GM12878 (cell line): ENCODE results near the gene ARHGAP12. TPM values are rescaled to one million over a fixed set of nuclear protein-coding genes. Genes with fewer than 3 reads are reported as not detected.

ENCODE experiments used
- ATAC-seq: fragments of 200-7000 bp; cut with Tn5 transposase; 3 replicates; pipeline ENCODE4 v1.9.1; 2020; ENCODE audit warnings: mild to moderate bottlenecking, moderate library complexity
- BruUV-seq: library from RNA; stranded (reverse); fragments of 400-500 nt; replicated peaks from 2 replicates; lab custom pipeline; 2021; lab: Mats Ljungman, UMichigan
- CTCF ChIA-PET: fragments of 300-600 bp; sonication (Branson Sonifier 250); formaldehyde crosslinking; extraction: SDS; loops from one replicate; lab custom pipeline; 2021; ENCODE audit warnings: inconsistent platforms; lab: Yijun Ruan, JAX
- POLR2A ChIA-PET: fragments of 350-600 bp; formaldehyde crosslinking; extraction: SDS; loops from one replicate; lab custom pipeline; 2021; ENCODE audit warnings: inconsistent platforms; lab: Charles Lee
- RAD21 ChIA-PET: fragments of 300-600 bp; sonication (Branson Sonifier 250); formaldehyde crosslinking; loops from one replicate; lab custom pipeline; 2023; ENCODE audit warnings: antibody characterized with exemption; ENCODE audit not compliant: unreplicated experiment; lab: Charles Lee
- SMC1A ChIA-PET: fragments of 300-600 bp; sonication (Branson Sonifier 250); formaldehyde crosslinking; loops from one replicate; lab custom pipeline; 2023; ENCODE audit not compliant: unreplicated experiment, uncharacterized antibody; lab: Charles Lee
- DNase-seq: peaks from one replicate; pipeline ENCODE4 v3.0.0-alpha.2; 2011; ENCODE audit warnings: low read depth, low spot score
- FAIRE-seq: peaks from 3 replicates; lab custom pipeline; 2011; peaks lifted over from hg19 to GRCh38; lab: Jason Lieb, UNC
- H2AFZ ChIP-seq: 2 replicates; pipeline ENCODE4 v1.6.0; 2011; ENCODE audit warnings: low read depth, low read length, control low read depth; ENCODE audit not compliant: control insufficient read depth
- H3K27ac ChIP-seq: 2 replicates; pipeline ENCODE4 v1.5.1; 2011; ENCODE audit warnings: control low read depth; ENCODE audit not compliant: control insufficient read depth, insufficient read depth
- H3K27me3 ChIP-seq, 2 experiments: replicated peaks in 1 of 2; 2 replicates each; pipeline versions ENCODE4 v1.6.0 to v1.6.1; 2011; ENCODE audit warnings: low read length in 1 of 2; ENCODE audit not compliant: control insufficient read depth in 2 of 2, insufficient read depth in 2 of 2
- H3K36me3 ChIP-seq, 2 experiments: 2 replicates each; pipeline ENCODE4 v1.5.1; 2011; ENCODE audit warnings: low read length in 1 of 2; ENCODE audit not compliant: control insufficient read depth in 2 of 2, insufficient read depth in 2 of 2
- H3K4me1 ChIP-seq: 2 replicates; pipeline ENCODE4 v1.6.1; 2011; ENCODE audit warnings: mild to moderate bottlenecking, low read length, moderate library complexity, mixed read lengths; ENCODE audit not compliant: control insufficient read depth, insufficient read depth
- H3K4me2 ChIP-seq: 2 replicates; pipeline ENCODE4 v1.6.0; 2011; ENCODE audit warnings: control low read depth; ENCODE audit not compliant: control insufficient read depth, insufficient read depth
- H3K4me3 ChIP-seq: fragments of 200-600 bp; sonication (generic); 2 replicates; pipeline ENCODE4 v1.5.1; 2016
- H3K79me2 ChIP-seq: 2 replicates; pipeline ENCODE4 v1.6.0; 2011; ENCODE audit warnings: low read length; ENCODE audit not compliant: control insufficient read depth, insufficient read depth
- H3K9ac ChIP-seq: 2 replicates; pipeline ENCODE4 v1.8.0; 2011; ENCODE audit warnings: low read length, control low read depth, mixed read lengths; ENCODE audit not compliant: control insufficient read depth, insufficient read depth
- H3K9me3 ChIP-seq: replicated peaks from 3 replicates; pipeline ENCODE4 v1.5.1; 2011; ENCODE audit warnings: mild to moderate bottlenecking, low read length; ENCODE audit not compliant: control insufficient read depth, insufficient read depth
- H4K20me1 ChIP-seq: 2 replicates; pipeline ENCODE4 v1.6.0; 2011; ENCODE audit not compliant: control insufficient read depth, insufficient read depth
- ETV6 ChIP-seq, 2 experiments: fragments of 450-650 bp in 1 of 2; IDR thresholded peaks in 1 of 2; conservative IDR thresholded peaks in 1 of 2; 2 replicates each; pipeline ENCODE4 v1.6.1; 2014; ENCODE audit warnings: antibody characterized with exemption in 1 of 2, borderline replicate concordance in 1 of 2, low read depth in 1 of 2, mild to moderate bottlenecking in 1 of 2, moderate library complexity in 1 of 2
- FOS ChIP-seq: IDR thresholded peaks from 3 replicates; pipeline ENCODE4 v1.6.1; 2011; ENCODE audit warnings: borderline replicate concordance; ENCODE audit not compliant: insufficient read length; ENCODE audit errors: extremely low read depth
- SMAD1 ChIP-seq: fragments of 450-650 bp; IDR thresholded peaks from 2 replicates; pipeline ENCODE4 v1.6.1; 2018; ENCODE audit warnings: mild to moderate bottlenecking, low read depth; ENCODE audit not compliant: partially characterized antibody
- WRNIP1 ChIP-seq: IDR thresholded peaks from 2 replicates; pipeline ENCODE4 v1.6.1; 2011; ENCODE audit warnings: low read depth, low read length, improper control_type of control experiment, borderline replicate concordance
- YY1 ChIP-seq: IDR thresholded peaks from 2 replicates; pipeline ENCODE4 v1.6.1; 2011; ENCODE audit warnings: low read depth, mild to moderate bottlenecking, low read length
- ZNF592 ChIP-seq: fragments of 450-650 bp; IDR thresholded peaks from 2 replicates; pipeline ENCODE4 v1.6.1; 2017; ENCODE audit warnings: mild to moderate bottlenecking, moderate library complexity
- WGBS: methylation state at CpG from one replicate; pipeline ENCODE4 v1.1.6; 2016; ENCODE audit warnings: low lambda C conversion rate; ENCODE audit not compliant: insufficient replicate concordance, insufficient coverage; ENCODE audit errors: missing lambda C conversion rate; 5-methylcytosine and 5-hydroxymethylcytosine counted together
- in situ Hi-C: fragments of 300-500 bp; cut with MboI; formaldehyde crosslinking; loops from 9 replicates; pipeline ENCODE4 v1.14.3; 2018; ENCODE audit warnings: mixed read lengths
- intact Hi-C: fragments of 100-400 bp; cut with micrococcal nuclease; formaldehyde crosslinking; loops from one replicate; pipeline ENCODE4 v1.14.2; 2022; ENCODE audit not compliant: unreplicated experiment
- polyA plus RNA-seq, 11 experiments: library from polyadenylated mRNA; depleted of rRNA in 4 of 11; unstranded in 6 of 11; stranded (reverse) in 5 of 11; fragments of >200 nt; fragmentation: Nextera tagmentation in 4 of 11; fragmentation: Illumina TruSeq in 1 of 11; extraction: Ambion mirVana in 4 of 11; extraction: Trizol in 1 of 11; gene quantifications; 1 replicate in 1 of 11; 2 replicates in 10 of 11; pipeline versions ENCODE4 v1.2.1 to v1.2.3, GENCODE V29; 2011 to 2016; ENCODE audit warnings: inconsistent platforms in 2 of 11, missing spikeins in 2 of 11, low read depth in 1 of 11
- total RNA-seq, 4 experiments: library from RNA; depleted of rRNA in 3 of 4; stranded (reverse); fragments of >200 nt in 3 of 4; fragmentation: Illumina TruSeq in 1 of 4; extraction: Trizol in 1 of 4; gene quantifications; 2 replicates each; pipeline versions ENCODE4 v1.2.1 to v1.2.3, GENCODE V29; 2013 to 2021

The ARHGAP12 gene
- total and polyA plus RNA-seq, 10 of the 15 experiments (the other 5 are each of a cell fraction or from before 2014, with no cell fraction given): 5.4 to 15.6 (median 8.5) TPM

DNA sequence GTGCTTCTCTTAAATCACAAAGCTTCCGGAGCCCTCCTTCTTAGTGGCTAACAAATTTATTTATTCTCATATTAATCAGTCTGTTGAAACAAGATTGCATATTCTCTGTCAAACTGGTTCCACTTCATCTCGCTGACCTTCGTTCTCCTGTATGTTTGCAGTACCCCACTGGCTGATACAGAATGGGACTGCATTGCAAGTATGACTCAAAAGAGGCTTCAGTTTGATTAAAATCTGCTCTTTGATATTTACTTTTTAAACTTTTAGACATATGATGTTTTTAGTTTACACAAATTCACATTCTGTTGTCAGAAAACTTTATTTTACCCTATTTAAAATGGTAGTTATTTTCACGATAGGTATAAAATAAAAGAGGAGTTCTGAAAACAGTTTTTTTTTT is 14.3 kb upstream of the ARHGAP12 start:
- in situ Hi-C loops: no loop called here
- Histone ChIP-seq H3K79me2 (no peaks in the 10 kb centered on the region), H3K9me3 (no peaks in the 10 kb centered on the region), H4K20me1 (no peaks in the 10 kb centered on the region), H2AFZ (no peak overlapping the region), H3K4me3 (no peak overlapping the region), H3K4me2 (no peak overlapping the region), H3K4me1 (no peaks in the 10 kb centered on the region), H3K9ac (no peak overlapping the region), H3K36me3 (no peaks in the 10 kb centered on the region), H3K27ac (no peak overlapping the region), H3K27me3 (no peaks in the 10 kb centered on the region)
- POLR2A ChIA-PET: interaction anchor here (2.4 kb wide), 1 partner anchor 13 kb away, joined by 6 read pairs; no protein-coding TSS in a partner anchor
- no peak for DNase-seq
- RAD21 ChIA-PET: interaction anchor here (1.5 kb wide), 1 partner anchor 81 kb away, joined by 3 read pairs; no protein-coding TSS in a partner anchor
- CTCF ChIA-PET: no interaction called here
- FAIRE-seq: no peak
- no TSS peak for BruUV-seq
- 76% methylated on average over 4 of the region's 4 CpGs for WGBS
- ATAC-seq: no peak
- SMC1A ChIA-PET: interaction anchor here (0.7 to 0.9 kb wide), 3 partner anchors 15 to 106 kb away, joined by 3 to 4 read pairs (median 4); no protein-coding TSS in a partner anchor
- TF ChIP-seq FOS (no peak), ETV6 (conservative IDR thresholded peaks at IDR 0.05 in 1 of 2, IDR thresholded peaks at IDR 0.05 in 1 of 2; ENCODE audit: borderline replicate concordance in 1 of 2, low read depth in 1 of 2) (no peak), WRNIP1 (no peak), YY1 (no peak), SMAD1 (no peak), ZNF592 (no peak)
- intact Hi-C loops: loop anchor here (5.0 kb wide), 1 partner anchor 49 kb away; no protein-coding TSS in a partner anchor
